IPS-18a (cell line): ENCODE measurements around the gene TSC22D1.
"Not testable (repeated sequence)": the region's sequence is repeated elsewhere in the genome, so short reads cannot be mapped to it uniquely, and the experiment has no call there.

Experiments used
- H3K27ac ChIP-seq: one replicate; pipeline ENCODE4 v1.5.1; 2013; ENCODE audit warnings: low read length
- H3K27me3 ChIP-seq: one replicate; pipeline ENCODE4 v1.6.1; 2013; ENCODE audit warnings: mild to moderate bottlenecking, low read length; ENCODE audit not compliant: control insufficient read depth, insufficient read depth
- H3K36me3 ChIP-seq: one replicate; pipeline ENCODE4 v1.6.1; 2013; ENCODE audit warnings: low read depth, low read length; ENCODE audit not compliant: control insufficient read depth
- H3K4me1 ChIP-seq: one replicate; pipeline ENCODE4 v1.6.1; 2013; ENCODE audit warnings: low read depth, low read length; ENCODE audit not compliant: control insufficient read depth
- H3K4me3 ChIP-seq: one replicate; pipeline ENCODE4 v1.5.1; 2013; ENCODE audit warnings: low read length
- H3K9ac ChIP-seq: one replicate; pipeline ENCODE4 v1.6.1; 2013; ENCODE audit warnings: mild to moderate bottlenecking, low read length, moderate library complexity
- H3K9me3 ChIP-seq: one replicate; pipeline ENCODE4 v1.6.1; 2013; ENCODE audit warnings: low read depth, low read length; ENCODE audit not compliant: control insufficient read depth

The TSC22D1 gene

GRCh38 chr13:44537248-44537647 is 38.9 kb downstream of the TSC22D1 start:
- Histone ChIP-seq H3K27ac (no peak overlapping the region), H3K4me1 (no peaks in the 10 kb centered on the region), H3K4me3 (no peak overlapping the region), H3K9me3 (no peaks in the 10 kb centered on the region), H3K9ac (no peak overlapping the region), H3K27me3 (no peaks in the 10 kb centered on the region), H3K36me3 (peaks cover 21% of the 10 kb centered on the region)

DNA sequence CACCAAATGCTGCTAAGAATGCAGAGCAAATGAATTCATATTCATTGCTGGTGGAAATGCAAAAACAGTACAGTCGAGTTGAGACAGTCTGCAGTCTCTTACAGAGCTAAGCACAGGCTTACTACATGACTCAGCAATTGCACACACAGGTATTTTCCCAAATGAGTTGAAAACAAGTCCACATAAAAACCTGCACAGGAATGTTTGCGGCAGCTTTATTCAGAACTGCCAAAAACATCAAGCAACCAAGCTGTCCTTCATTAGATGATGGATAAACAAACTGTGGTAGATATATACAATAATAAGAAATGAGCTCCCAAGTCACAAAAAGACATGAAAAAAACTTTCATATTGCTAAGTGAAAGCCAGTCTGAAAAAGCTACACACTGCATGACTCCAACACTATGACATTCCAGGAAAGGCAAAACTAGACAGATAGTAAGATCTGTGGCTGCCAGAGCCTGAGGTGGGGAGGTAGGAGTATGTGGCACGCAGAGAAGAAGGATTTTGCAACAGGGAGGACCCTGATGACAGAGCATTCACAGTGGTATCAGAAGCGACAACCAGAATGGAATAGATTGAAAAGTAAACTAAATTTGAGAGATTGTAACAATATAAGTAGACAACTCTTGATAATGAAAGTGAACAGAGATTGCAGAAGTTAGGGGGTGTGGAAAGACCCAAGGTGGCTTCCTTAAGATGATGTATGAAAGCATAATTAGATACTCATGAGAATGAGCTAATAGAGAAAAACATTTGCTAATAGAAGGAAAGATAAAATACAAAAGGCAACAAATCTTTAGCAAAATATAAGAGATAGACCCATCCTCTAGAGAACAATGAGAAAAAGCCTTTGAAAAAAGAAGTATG is 52.7 kb downstream of the TSC22D1 start:
- Histone ChIP-seq H3K4me3 (no peak overlapping the region), H3K9ac (no peak overlapping the region), H3K27me3 (no peaks in the 10 kb centered on the region), H3K27ac (no peak overlapping the region), H3K4me1 (peaks cover 9% of the 10 kb centered on the region), H3K36me3 (no peaks in the 10 kb centered on the region), H3K9me3 (no peaks in the 10 kb centered on the region)

DNA sequence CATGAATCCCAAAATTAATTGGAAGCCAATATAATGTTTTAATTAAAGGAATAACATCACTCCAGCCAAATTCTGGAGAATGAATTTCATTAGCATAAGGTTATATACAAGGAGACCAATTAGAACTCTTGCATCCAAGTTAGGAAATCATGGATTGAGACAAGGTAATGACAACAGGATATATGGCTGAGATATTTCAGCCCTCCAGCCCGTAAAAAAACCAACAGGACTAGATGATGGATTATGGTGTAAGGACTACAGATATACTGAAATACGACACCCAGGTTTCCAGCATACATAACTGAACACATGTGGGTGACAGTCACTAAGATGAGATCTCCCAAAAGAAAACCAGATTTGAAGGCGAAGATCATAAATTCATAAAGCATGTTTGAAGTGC is 56.5 kb downstream of the TSC22D1 start:
- Histone ChIP-seq H3K9ac (no peak overlapping the region), H3K9me3 (no peaks in the 10 kb centered on the region), H3K27ac (no peak overlapping the region), H3K4me1 (peaks cover 18% of the 10 kb centered on the region), H3K27me3 (no peaks in the 10 kb centered on the region), H3K36me3 (no peaks in the 10 kb centered on the region), H3K4me3 (no peak overlapping the region)

DNA sequence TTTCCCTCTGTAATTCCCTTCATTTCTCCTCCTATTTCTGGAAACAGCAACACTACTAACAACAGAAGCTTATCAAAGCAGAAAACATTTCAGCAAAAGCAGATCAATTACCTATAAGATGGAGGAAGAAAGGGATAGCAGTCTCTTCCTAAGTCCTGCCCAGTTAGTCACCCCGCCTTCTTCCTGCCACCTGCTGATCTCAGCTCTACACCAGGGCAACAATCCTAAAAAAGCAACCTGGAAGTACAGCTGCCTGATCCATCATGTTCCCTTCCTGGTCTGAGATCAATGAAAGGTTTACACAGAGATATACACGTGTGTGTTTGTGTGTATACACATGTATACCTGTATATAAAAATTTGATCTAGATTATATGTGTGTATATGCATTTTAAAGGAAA is 59.4 kb downstream of the TSC22D1 start:
- no peaks in the 10 kb centered on the region for H3K9me3 ChIP-seq
- no peak overlapping the region for H3K9ac ChIP-seq
- no peaks in the 10 kb centered on the region for H3K27me3 ChIP-seq
- peaks cover 4% of the 10 kb centered on the region for H3K36me3 ChIP-seq
- H3K4me3 ChIP-seq: no peak overlapping the region
- H3K4me1 ChIP-seq: peaks cover 10% of the 10 kb centered on the region
- no peak overlapping the region for H3K27ac ChIP-seq

DNA sequence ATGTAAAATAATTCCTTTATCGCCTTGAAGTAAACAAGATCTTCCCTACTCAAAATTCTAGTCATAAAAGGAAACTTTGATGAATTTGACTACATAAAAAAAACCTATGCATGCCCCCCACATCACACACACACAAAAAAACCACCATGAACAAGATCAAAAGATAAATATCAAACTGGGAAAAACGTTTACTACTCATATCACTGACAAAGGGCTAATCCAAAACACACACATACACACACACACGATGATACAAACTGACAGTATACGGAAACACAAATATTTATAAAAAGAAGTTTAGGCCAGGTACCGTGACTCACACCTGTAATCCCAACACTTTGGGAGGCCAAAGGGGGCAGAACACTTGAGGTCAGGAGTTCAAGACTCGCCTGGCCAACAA is 61.9 kb downstream of the TSC22D1 start:
- Histone ChIP-seq H3K4me1 (peaks cover 9% of the 10 kb centered on the region), H3K27me3 (no peaks in the 10 kb centered on the region), H3K36me3 (peaks cover 4% of the 10 kb centered on the region), H3K4me3 (no peak overlapping the region), H3K9ac (no peak overlapping the region), H3K9me3 (no peaks in the 10 kb centered on the region), H3K27ac (no peak overlapping the region)

DNA sequence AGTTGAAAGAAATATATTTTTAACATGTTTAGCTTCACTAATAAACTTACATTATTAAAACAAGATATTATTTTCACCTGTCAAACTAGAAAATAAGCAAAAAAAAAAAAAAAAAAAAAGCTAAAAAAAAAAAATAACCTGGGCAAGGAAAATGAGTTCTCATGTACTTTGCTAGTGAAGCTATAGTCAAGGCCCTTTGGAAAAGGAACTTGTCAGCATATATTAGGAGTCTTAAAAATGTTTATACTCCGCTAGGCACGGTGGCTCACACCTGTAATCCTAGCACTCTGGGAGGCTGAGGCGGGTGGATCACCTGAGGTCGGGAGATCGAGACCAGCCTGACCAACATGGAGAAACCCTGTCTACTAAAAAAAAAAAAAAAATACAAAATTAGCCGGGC is 66.3 kb downstream of the TSC22D1 start:
- not testable (repeated sequence) for H3K27ac ChIP-seq, H3K4me3 ChIP-seq, H3K9ac ChIP-seq, H3K9me3 ChIP-seq, H3K27me3 ChIP-seq, H3K36me3 ChIP-seq
- H3K4me1 ChIP-seq: peaks cover 25% of the 10 kb centered on the region

DNA sequence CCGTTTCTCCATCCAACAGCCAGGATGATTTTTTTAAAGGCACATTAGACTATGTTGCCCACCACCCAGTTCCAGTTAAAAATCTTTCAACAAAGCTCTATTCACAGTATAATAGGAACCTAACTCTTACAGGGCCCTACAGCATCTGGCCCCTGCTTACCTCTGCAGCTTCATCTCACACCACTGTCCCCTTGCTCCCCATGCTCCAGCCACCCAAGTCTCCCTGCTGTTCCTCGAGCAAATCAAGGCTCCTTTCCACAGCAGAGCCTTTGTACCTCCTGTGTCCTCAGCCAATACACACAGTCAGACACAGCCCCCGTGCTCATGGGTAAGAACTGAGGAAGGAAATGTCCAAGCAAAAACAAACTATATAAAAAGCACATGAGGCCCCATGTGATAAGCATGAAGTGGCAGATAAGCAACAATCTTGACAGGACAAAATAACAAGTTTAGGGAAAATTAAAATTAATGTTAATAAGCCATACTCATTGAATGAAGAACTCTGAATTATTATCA is 67.5 kb downstream of the TSC22D1 start:
- Histone ChIP-seq H3K4me3 (no peak overlapping the region), H3K36me3 (peaks cover 4% of the 10 kb centered on the region), H3K27ac (no peak overlapping the region), H3K27me3 (no peaks in the 10 kb centered on the region), H3K9me3 (no peaks in the 10 kb centered on the region), H3K9ac (no peak overlapping the region), H3K4me1 (peaks cover 25% of the 10 kb centered on the region)

- peaks cover 25% of the 10 kb centered on the region for H3K4me1 ChIP-seq
- H3K9ac ChIP-seq: no peak overlapping the region
- H3K27me3 ChIP-seq: no peaks in the 10 kb centered on the region
- no peak overlapping the region for H3K4me3 ChIP-seq
- no peaks in the 10 kb centered on the region for H3K36me3 ChIP-seq
- no peaks in the 10 kb centered on the region for H3K9me3 ChIP-seq
- H3K27ac ChIP-seq: no peak overlapping the region
Measured at GRCh38 chr13:44507639-44508038, 68.5 kb downstream of the TSC22D1 start.

- Histone ChIP-seq H3K27ac (no peak overlapping the region), H3K9ac (no peak overlapping the region), H3K27me3 (no peaks in the 10 kb centered on the region), H3K4me1 (peaks cover 25% of the 10 kb centered on the region), H3K36me3 (no peaks in the 10 kb centered on the region), H3K4me3 (no peak overlapping the region), H3K9me3 (no peaks in the 10 kb centered on the region)
Measured at GRCh38 chr13:44506719-44507118, 69.4 kb downstream of the TSC22D1 start.

DNA sequence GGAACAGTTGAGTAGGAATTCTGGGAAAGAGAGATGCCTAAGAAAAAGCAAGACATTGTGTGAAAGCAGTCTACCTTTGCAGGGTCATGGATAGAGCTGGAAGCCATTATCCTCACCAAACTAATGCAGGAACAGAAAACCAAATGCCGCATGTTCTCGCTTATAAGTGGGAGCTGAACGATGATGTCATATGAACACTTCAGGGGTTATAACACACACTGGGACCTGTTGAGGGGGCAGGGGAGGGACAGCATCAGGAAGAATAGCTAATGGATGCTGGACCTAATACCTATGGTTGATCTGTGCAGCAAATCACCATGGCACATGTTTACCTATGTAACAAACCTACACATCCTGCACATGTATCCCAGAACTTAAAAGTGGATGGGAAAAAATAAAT is 69.9 kb downstream of the TSC22D1 start:
- Histone ChIP-seq H3K36me3 (no peaks in the 10 kb centered on the region), H3K27ac (no peak overlapping the region), H3K4me1 (peaks cover 25% of the 10 kb centered on the region), H3K27me3 (no peaks in the 10 kb centered on the region), H3K9ac (no peak overlapping the region), H3K9me3 (no peaks in the 10 kb centered on the region), H3K4me3 (no peak overlapping the region)

- Histone ChIP-seq H3K27ac (no peak overlapping the region), H3K36me3 (no peaks in the 10 kb centered on the region), H3K9ac (no peak overlapping the region), H3K4me3 (no peak overlapping the region), H3K27me3 (no peaks in the 10 kb centered on the region), H3K4me1 (peaks cover 24% of the 10 kb centered on the region), H3K9me3 (no peaks in the 10 kb centered on the region)
Measured at GRCh38 chr13:44504116-44504515, 72.0 kb downstream of the TSC22D1 start.

GRCh38 chr13:44498969-44499368 is 77.2 kb downstream of the TSC22D1 start:
- peaks cover 1% of the 10 kb centered on the region for H3K4me1 ChIP-seq
- H3K9me3 ChIP-seq: no peaks in the 10 kb centered on the region
- no peaks in the 10 kb centered on the region for H3K36me3 ChIP-seq
- no peak overlapping the region for H3K9ac ChIP-seq
- H3K27ac ChIP-seq: no peak overlapping the region
- no peaks in the 10 kb centered on the region for H3K27me3 ChIP-seq
- no peak overlapping the region for H3K4me3 ChIP-seq
